ENCODE data around the gene RHOXF2B. TPM values are rescaled to one million over a fixed set of nuclear protein-coding genes. Genes with fewer than 3 reads are reported as not detected.
"Not testable (repeated sequence)": the region's sequence is repeated elsewhere in the genome, so short reads cannot be mapped to it uniquely, and the experiment has no call there.

Gene RHOXF2B
- polyA plus RNA-seq (2011; rRNA removed) (not detected in 2 replicates), polyA plus RNA-seq (2017; fragmentation: RNase III; extraction: RNeasy Plus Mini Kit Qiagen cat#74134 plus additional on column Dnase treatment) (not detected in 3 replicates), polyA minus RNA-seq (2011; rRNA and poly(A)+ RNA removed) (not detected in 2 replicates)
- polyA plus RNA-seq (2012; cell fraction: cytosol; rRNA removed), result not detected in 2 replicates
- not detected in 2 replicates for polyA plus RNA-seq (2012; cell fraction: nucleus; rRNA removed)

DNA sequence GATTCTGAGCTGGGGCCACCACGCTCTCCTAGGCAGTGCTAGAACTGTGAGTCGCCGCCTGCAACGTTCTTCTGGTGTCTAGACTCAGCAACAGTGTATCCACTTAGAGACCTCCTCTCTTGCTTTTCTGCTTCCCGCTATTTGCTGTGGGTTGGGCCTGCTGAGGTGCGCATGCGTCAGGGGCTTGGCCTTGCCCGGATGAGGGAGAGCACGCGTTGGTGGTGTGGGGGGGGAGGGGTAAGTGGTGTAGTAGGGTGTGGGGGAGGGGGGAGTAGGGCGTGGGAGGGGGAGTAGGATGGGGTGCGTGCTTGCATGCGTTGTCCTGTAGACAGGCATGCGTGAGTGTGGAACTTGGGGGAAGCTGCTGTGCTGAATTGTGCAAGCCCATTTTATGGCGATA, at the start of gene RHOXF2B:
TSS of gene RHOXF2B (minus strand) at position 101 of the 400 bp plus-strand sequence. CDS start 138 bp downstream, outside the sequence.
- CTCF ChIA-PET; H3K27ac ChIP-seq; DNase-seq (ENCODE audit: low read depth in 1 of 2, low spot score in 1 of 2); H3K4me1 ChIP-seq; H3K4me3 ChIP-seq; FAIRE-seq; POLR2A ChIA-PET; H3K9me3 ChIP-seq; ATAC-seq; H3K4me2 ChIP-seq: not testable (repeated sequence)
- WGBS (ENCODE audit: missing lambda C conversion rate), result no CpG with 5 or more reads among the region's 15 CpGs

DNA sequence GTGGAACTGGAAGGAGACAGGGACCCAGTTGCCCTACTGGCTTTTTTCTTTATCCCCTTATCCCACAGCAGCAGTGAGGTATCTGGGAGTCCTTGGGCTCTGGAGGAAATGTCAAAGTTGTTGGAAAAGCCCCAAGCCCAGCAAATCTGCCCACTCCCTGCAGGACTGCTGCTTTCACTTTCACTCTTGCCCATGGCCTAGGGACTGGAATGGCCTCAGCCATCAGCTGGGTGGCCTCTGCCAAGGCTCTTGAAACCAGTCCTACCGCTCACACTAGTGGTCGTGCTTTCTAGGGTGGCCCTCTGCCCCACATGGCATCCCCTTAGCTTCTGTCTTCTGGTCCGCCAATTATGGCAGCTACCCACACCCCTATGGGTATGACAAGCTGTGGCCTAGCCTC, 48.0 kb upstream of the RHOXF2B start:
- Histone ChIP-seq H3K27ac (no peak overlapping the region), H3K9me3 (no peaks in the 10 kb centered on the region), H3K4me2 (no peak overlapping the region), H3K4me1 (no peaks in the 10 kb centered on the region), H3K4me3 (no peak overlapping the region)
- DNase-seq (ENCODE audit: low read depth in 1 of 2, low spot score in 1 of 2) (no peak), FAIRE-seq (no peak), ATAC-seq (no peak)
- ChIA-PET CTCF (interaction anchor here (1.3 to 1.9 kb wide), 2 partner anchors 11 to 257 kb away, joined by 3 to 6 read pairs; no protein-coding TSS in a partner anchor), POLR2A (interaction anchor here (0.5 kb wide), 1 partner anchor 89 kb away, joined by 3 read pairs; no protein-coding TSS in a partner anchor)
- 90% methylated on average over 2 of the region's 3 CpGs for WGBS (ENCODE audit: missing lambda C conversion rate)
- TF ChIP-seq ZFP36 (IDR thresholded peaks at IDR 0.05; ENCODE audit: borderline replicate concordance, partially characterized antibody) (no peak), NFE2L2 (conservative IDR thresholded peaks at IDR 0.05; ENCODE audit: low read length) (no peak), RARB (CRISPR knock-in tag; IDR thresholded peaks at IDR 0.05) (no peak)
- TF ChIP-seq, protein P1, sequence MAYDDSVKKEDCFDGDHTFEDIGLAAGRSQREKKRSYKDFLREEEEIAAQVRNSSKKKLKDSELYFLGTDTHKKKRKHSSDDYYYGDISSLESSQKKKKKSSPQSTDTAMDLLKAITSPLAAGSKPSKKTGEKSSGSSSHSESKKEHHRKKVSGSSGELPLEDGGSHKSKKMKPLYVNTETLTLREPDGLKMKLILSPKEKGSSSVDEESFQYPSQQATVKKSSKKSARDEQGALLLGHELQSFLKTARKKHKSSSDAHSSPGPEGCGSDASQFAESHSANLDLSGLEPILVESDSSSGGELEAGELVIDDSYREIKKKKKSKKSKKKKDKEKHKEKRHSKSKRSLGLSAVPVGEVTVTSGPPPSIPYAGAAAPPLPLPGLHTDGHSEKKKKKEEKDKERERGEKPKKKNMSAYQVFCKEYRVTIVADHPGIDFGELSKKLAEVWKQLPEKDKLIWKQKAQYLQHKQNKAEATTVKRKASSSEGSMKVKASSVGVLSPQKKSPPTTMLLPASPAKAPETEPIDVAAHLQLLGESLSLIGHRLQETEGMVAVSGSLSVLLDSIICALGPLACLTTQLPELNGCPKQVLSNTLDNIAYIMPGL (CRISPR knock-in tag; IDR thresholded peaks at IDR 0.05; ENCODE audit: borderline replicate concordance), result no peak
- TF ChIP-seq, protein P2, sequence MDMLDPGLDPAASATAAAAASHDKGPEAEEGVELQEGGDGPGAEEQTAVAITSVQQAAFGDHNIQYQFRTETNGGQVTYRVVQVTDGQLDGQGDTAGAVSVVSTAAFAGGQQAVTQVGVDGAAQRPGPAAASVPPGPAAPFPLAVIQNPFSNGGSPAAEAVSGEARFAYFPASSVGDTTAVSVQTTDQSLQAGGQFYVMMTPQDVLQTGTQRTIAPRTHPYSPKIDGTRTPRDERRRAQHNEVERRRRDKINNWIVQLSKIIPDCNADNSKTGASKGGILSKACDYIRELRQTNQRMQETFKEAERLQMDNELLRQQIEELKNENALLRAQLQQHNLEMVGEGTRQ (IDR thresholded peaks at IDR 0.05), result no peak

DNA sequence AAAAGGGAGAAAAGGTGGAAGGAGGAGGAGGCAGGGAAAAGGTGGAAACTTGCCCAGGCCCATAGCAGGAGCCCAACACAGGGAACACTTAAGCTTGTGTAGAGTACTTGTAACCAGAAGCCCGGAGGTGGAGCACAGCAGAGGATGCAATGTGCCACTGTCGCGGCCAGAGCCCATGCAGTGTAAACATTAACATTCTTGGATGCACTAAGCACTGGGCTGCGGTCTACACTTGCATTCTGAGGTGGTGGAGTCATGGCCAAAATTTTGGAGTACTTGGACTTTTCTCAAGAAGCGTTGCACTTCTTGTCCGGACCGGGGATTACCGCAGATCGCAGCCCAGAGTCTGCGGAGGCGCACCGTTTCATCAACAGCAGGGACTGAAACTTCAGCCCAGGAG, 42.7 kb upstream of the RHOXF2B start:
- ATAC-seq (no peak), DNase-seq (ENCODE audit: low read depth in 1 of 2, low spot score in 1 of 2) (no peak), FAIRE-seq (no peak)
- Histone ChIP-seq H3K4me3 (no peak overlapping the region), H3K4me2 (no peak overlapping the region), H3K4me1 (no peaks in the 10 kb centered on the region), H3K9me3 (no peaks in the 10 kb centered on the region), H3K27ac (no peak overlapping the region)
- TF ChIP-seq, protein P3, sequence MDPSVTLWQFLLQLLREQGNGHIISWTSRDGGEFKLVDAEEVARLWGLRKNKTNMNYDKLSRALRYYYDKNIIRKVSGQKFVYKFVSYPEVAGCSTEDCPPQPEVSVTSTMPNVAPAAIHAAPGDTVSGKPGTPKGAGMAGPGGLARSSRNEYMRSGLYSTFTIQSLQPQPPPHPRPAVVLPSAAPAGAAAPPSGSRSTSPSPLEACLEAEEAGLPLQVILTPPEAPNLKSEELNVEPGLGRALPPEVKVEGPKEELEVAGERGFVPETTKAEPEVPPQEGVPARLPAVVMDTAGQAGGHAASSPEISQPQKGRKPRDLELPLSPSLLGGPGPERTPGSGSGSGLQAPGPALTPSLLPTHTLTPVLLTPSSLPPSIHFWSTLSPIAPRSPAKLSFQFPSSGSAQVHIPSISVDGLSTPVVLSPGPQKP (IDR thresholded peaks at IDR 0.05; ENCODE audit: low read depth, low read length), result no peak
- TF ChIP-seq EHF (CRISPR knock-in tag; IDR thresholded peaks at IDR 0.05) (no peak), RCOR1 (IDR thresholded peaks at IDR 0.05; ENCODE audit: low read depth, low read length) (no peak), KDM1A (IDR thresholded peaks at IDR 0.05; ENCODE audit: low read depth) (no peak), SMC3 (IDR thresholded peaks at IDR 0.05) (no peak), HOXB13 (CRISPR knock-in tag; IDR thresholded peaks at IDR 0.05; ENCODE audit: low read depth) (no peak), HOXB5 (CRISPR knock-in tag; IDR thresholded peaks at IDR 0.05) (no peak), CBX2 (IDR thresholded peaks at IDR 0.05; ENCODE audit: borderline replicate concordance, low read depth) (no peak)
- TF ChIP-seq, protein P4, sequence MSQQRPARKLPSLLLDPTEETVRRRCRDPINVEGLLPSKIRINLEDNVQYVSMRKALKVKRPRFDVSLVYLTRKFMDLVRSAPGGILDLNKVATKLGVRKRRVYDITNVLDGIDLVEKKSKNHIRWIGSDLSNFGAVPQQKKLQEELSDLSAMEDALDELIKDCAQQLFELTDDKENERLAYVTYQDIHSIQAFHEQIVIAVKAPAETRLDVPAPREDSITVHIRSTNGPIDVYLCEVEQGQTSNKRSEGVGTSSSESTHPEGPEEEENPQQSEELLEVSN (IDR thresholded peaks at IDR 0.05; ENCODE audit: borderline replicate concordance, low read depth), result no peak
- TF ChIP-seq, protein P5, sequence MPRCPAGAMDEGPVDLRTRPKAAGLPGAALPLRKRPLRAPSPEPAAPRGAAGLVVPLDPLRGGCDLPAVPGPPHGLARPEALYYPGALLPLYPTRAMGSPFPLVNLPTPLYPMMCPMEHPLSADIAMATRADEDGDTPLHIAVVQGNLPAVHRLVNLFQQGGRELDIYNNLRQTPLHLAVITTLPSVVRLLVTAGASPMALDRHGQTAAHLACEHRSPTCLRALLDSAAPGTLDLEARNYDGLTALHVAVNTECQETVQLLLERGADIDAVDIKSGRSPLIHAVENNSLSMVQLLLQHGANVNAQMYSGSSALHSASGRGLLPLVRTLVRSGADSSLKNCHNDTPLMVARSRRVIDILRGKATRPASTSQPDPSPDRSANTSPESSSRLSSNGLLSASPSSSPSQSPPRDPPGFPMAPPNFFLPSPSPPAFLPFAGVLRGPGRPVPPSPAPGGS (IDR thresholded peaks at IDR 0.05), result no peak
- 67% methylated on average over 12 of the region's 12 CpGs for WGBS (ENCODE audit: missing lambda C conversion rate)
- ChIA-PET POLR2A (no interaction called here), CTCF (no interaction called here)
